H1 (cell line): ENCODE results near the gene TRAF3IP1. TPM values are rescaled to one million over a fixed set of nuclear protein-coding genes. Genes with fewer than 3 reads are reported as not detected.

Experiments used
- CTCF ChIA-PET: fragments of 300-600 bp; sonication (Branson Sonifier 250); formaldehyde crosslinking; loops from one replicate; lab custom pipeline; 2021; ENCODE audit not compliant: partially characterized antibody; lab: Charles Lee
- POLR2A ChIA-PET: fragments of 300-600 bp; sonication (Branson Sonifier 250); formaldehyde crosslinking; loops from one replicate; lab custom pipeline; 2021; ENCODE audit warnings: inconsistent platforms; ENCODE audit not compliant: partially characterized antibody; lab: Charles Lee
- DNase-seq, 2 experiments: peaks; one replicate each; pipeline versions ENCODE4 v3.0.0 to v3.0.0-alpha.2; 2010 to 2022; ENCODE audit warnings: low spot score in 2 of 2, low read depth in 1 of 2, mixed read lengths in 1 of 2
- FAIRE-seq: peaks from 2 replicates; lab custom pipeline; 2011; peaks lifted over from hg19 to GRCh38; lab: Jason Lieb, UNC
- H2AFZ ChIP-seq: 2 replicates; pipeline ENCODE4 v1.8.1; 2012; ENCODE audit warnings: low read length, inconsistent platforms
- H2AK5ac ChIP-seq: 2 replicates; pipeline ENCODE4 v1.6.1; 2013; ENCODE audit warnings: low read depth, low read length
- H2BK120ac ChIP-seq: replicated peaks from 2 replicates; pipeline ENCODE3; 2013; ENCODE audit warnings: low read depth, low read length, inconsistent platforms
- H2BK12ac ChIP-seq: 2 replicates; pipeline ENCODE4 v1.6.1; 2013; ENCODE audit warnings: low read depth, low read length
- H2BK15ac ChIP-seq: 2 replicates; pipeline ENCODE4 v1.6.1; 2013; ENCODE audit warnings: low read length
- H2BK20ac ChIP-seq: 2 replicates; pipeline ENCODE4 v1.6.1; 2013; ENCODE audit warnings: low read length
- H2BK5ac ChIP-seq: 2 replicates; pipeline ENCODE4 v1.6.1; 2013; ENCODE audit warnings: low read depth, low read length
- H3K14ac ChIP-seq: 2 replicates; pipeline ENCODE4 v1.6.1; 2013; ENCODE audit warnings: inconsistent platforms; ENCODE audit not compliant: insufficient read length
- H3K18ac ChIP-seq: 2 replicates; pipeline ENCODE4 v1.6.1; 2013; ENCODE audit warnings: low read length; ENCODE audit errors: extremely low read depth
- H3K23ac ChIP-seq: 2 replicates; pipeline ENCODE4 v1.6.1; 2013; ENCODE audit warnings: inconsistent platforms; ENCODE audit not compliant: insufficient read length
- H3K23me2 ChIP-seq: 2 replicates; pipeline ENCODE4 v1.6.1; 2013; ENCODE audit warnings: low read depth, low read length
- H3K27ac ChIP-seq: 2 replicates; pipeline ENCODE4 v1.6.1; 2011; ENCODE audit warnings: low read depth, low read length, inconsistent platforms
- H3K27me3 ChIP-seq, 4 experiments: replicated peaks in 1 of 4; 1 replicate in 1 of 4; 2 replicates in 3 of 4; pipeline versions ENCODE4 v1.6.1 to v1.8.1; 2011 to 2013; ENCODE audit warnings: low read length in 3 of 4, mild to moderate bottlenecking in 3 of 4, inconsistent platforms in 2 of 4, mixed read lengths in 2 of 4, moderate library complexity in 1 of 4; ENCODE audit not compliant: control insufficient read depth in 3 of 4, insufficient read depth in 3 of 4; ENCODE audit errors: extremely low read depth in 1 of 4
- H3K36me3 ChIP-seq, 4 experiments: 2 replicates each; pipeline versions ENCODE4 v1.6.1 to v1.8.1; 2011 to 2013; ENCODE audit warnings: mild to moderate bottlenecking in 4 of 4, low read length in 3 of 4, moderate library complexity in 2 of 4, control low read depth in 1 of 4, inconsistent platforms in 1 of 4; ENCODE audit not compliant: insufficient read depth in 4 of 4, control insufficient read depth in 2 of 4
- H3K4ac ChIP-seq: replicated peaks from 2 replicates; pipeline ENCODE3; 2013; ENCODE audit warnings: low read length, low read depth, mixed read lengths, inconsistent platforms; ENCODE audit not compliant: insufficient read length
- H3K4me1 ChIP-seq, 4 experiments: replicated peaks in 1 of 4; 1 replicate in 1 of 4; 2 replicates in 3 of 4; pipeline versions ENCODE4 v1.6.1 to v1.8.1; 2011 to 2013; ENCODE audit warnings: low read length in 3 of 4, inconsistent platforms in 2 of 4, mixed read lengths in 1 of 4; ENCODE audit not compliant: insufficient read depth in 4 of 4, control insufficient read depth in 3 of 4
- H3K4me2 ChIP-seq, 2 experiments: 2 replicates each; pipeline versions ENCODE4 v1.6.1 to v1.8.1; 2011 to 2013; ENCODE audit warnings: low read depth in 2 of 2, low read length in 2 of 2, control low read depth in 1 of 2, inconsistent platforms in 1 of 2, mild to moderate bottlenecking in 1 of 2; ENCODE audit not compliant: insufficient read depth in 1 of 2
- H3K4me3 ChIP-seq, 4 experiments: fragments of 200-600, 300-600 bp in 1 of 4; sonication (generic), shearing (Covaris generic), sonication (Bioruptor Twin) in 1 of 4; 2 replicates each; pipeline versions ENCODE4 v1.5.1 to v1.8.1; 2011 to 2016; ENCODE audit warnings: low read length in 4 of 4, low read depth in 3 of 4, control low read depth in 2 of 4, inconsistent platforms in 2 of 4, mild to moderate bottlenecking in 2 of 4, mixed read lengths in 1 of 4, moderate library complexity in 1 of 4; ENCODE audit not compliant: insufficient read depth in 2 of 4; ENCODE audit errors: extremely low read depth in 1 of 4
- H3K56ac ChIP-seq: replicated peaks from 2 replicates; pipeline ENCODE3; 2013; ENCODE audit warnings: low read depth, mild to moderate bottlenecking, mixed read lengths, low read length, inconsistent platforms; ENCODE audit not compliant: insufficient read length
- H3K79me1 ChIP-seq: 2 replicates; pipeline ENCODE4 v1.6.1; 2013; ENCODE audit warnings: low read depth, low read length, control low read depth
- H3K79me2 ChIP-seq, 2 experiments: 2 replicates each; pipeline versions ENCODE4 v1.6.1 to v1.8.1; 2012 to 2013; ENCODE audit warnings: low read length in 2 of 2, mild to moderate bottlenecking in 2 of 2, inconsistent platforms in 1 of 2; ENCODE audit not compliant: insufficient read depth in 2 of 2, control insufficient read depth in 1 of 2
- H3K9ac ChIP-seq, 4 experiments: replicated peaks in 1 of 4; 1 replicate in 1 of 4; 2 replicates in 3 of 4; pipeline versions ENCODE4 v1.6.1 to v1.8.1; 2011 to 2013; ENCODE audit warnings: low read depth in 3 of 4, low read length in 3 of 4, control low read depth in 2 of 4, mild to moderate bottlenecking in 2 of 4, moderate library complexity in 2 of 4, inconsistent platforms in 1 of 4; ENCODE audit errors: extremely low read depth in 1 of 4
- H3K9me3 ChIP-seq, 2 experiments: 2 replicates each; pipeline versions ENCODE4 v1.6.1 to v1.8.1; 2012 to 2013; ENCODE audit warnings: mild to moderate bottlenecking in 2 of 2, moderate library complexity in 2 of 2, control low read depth in 1 of 2, inconsistent platforms in 1 of 2, low read depth in 1 of 2, low read length in 1 of 2, mixed read lengths in 1 of 2; ENCODE audit not compliant: insufficient read depth in 2 of 2
- H4K20me1 ChIP-seq, 2 experiments: replicated peaks in 1 of 2; 2 replicates each; pipeline versions ENCODE3 to v1.8.1; 2011 to 2013; ENCODE audit warnings: inconsistent platforms in 2 of 2, low read length in 2 of 2, mild to moderate bottlenecking in 1 of 2; ENCODE audit not compliant: insufficient read depth in 2 of 2, control insufficient read depth in 1 of 2
- H4K5ac ChIP-seq: 2 replicates; pipeline ENCODE4 v1.6.1; 2013; ENCODE audit warnings: low read length, low read depth, mixed read lengths, inconsistent platforms; ENCODE audit not compliant: insufficient read length
- H4K8ac ChIP-seq: 2 replicates; pipeline ENCODE4 v1.8.0; 2013; ENCODE audit warnings: mild to moderate bottlenecking, moderate library complexity, low read length, inconsistent platforms; ENCODE audit not compliant: insufficient read depth; ENCODE audit errors: extremely low read depth
- H4K91ac ChIP-seq: replicated peaks from 2 replicates; pipeline ENCODE3; 2013; ENCODE audit warnings: low read length, mixed read lengths, inconsistent platforms; ENCODE audit not compliant: insufficient read length
- CHD2 ChIP-seq: IDR thresholded peaks from 2 replicates; pipeline ENCODE4 v1.6.1; 2012; ENCODE audit warnings: low read length, improper control_type of control experiment
- CTBP2 ChIP-seq: IDR thresholded peaks from 2 replicates; pipeline ENCODE4 v1.7.0; 2011; ENCODE audit warnings: borderline replicate concordance, mild to moderate bottlenecking, moderate library complexity, mixed read lengths, low read length; ENCODE audit not compliant: insufficient read depth, insufficient read length
- EGR1 ChIP-seq: IDR thresholded peaks from 2 replicates; pipeline ENCODE4 v1.6.1; 2011; ENCODE audit warnings: low read depth, low read length, borderline replicate concordance
- EZH2 ChIP-seq: fragments of 200-600 bp; sonication (generic); IDR thresholded peaks from 2 replicates; pipeline ENCODE4 v1.7.1; 2012; ENCODE audit warnings: low read depth, mild to moderate bottlenecking, moderate library complexity, low read length, inconsistent platforms; ENCODE audit not compliant: severe bottlenecking
- HDAC2 ChIP-seq, 2 experiments: fragments of 300-600 bp in 1 of 2; sonication (generic) in 1 of 2; IDR thresholded peaks; 2 replicates each; pipeline ENCODE4 v1.6.1; 2011 to 2012; ENCODE audit warnings: low read depth in 2 of 2, low read length in 2 of 2, mild to moderate bottlenecking in 2 of 2, moderate library complexity in 2 of 2, borderline replicate concordance in 1 of 2, inconsistent platforms in 1 of 2
- HDAC6 ChIP-seq: IDR thresholded peaks from one replicate; pipeline ENCODE4 v1.7.1; 2012; ENCODE audit warnings: low read depth, mild to moderate bottlenecking, inconsistent platforms, low read length, moderate library complexity
- NRF1 ChIP-seq: IDR thresholded peaks from 2 replicates; pipeline ENCODE4 v1.6.1; 2011; ENCODE audit warnings: mild to moderate bottlenecking, low read depth, low read length, improper control_type of control experiment
- PHF8 ChIP-seq: fragments of 200-600 bp; sonication (generic); conservative IDR thresholded peaks from 2 replicates; pipeline ENCODE4 v1.7.1; 2012; ENCODE audit warnings: low read depth, mild to moderate bottlenecking, inconsistent platforms, low read length, moderate library complexity
- RAD21 ChIP-seq, 2 experiments: IDR thresholded peaks in 1 of 2; conservative IDR thresholded peaks in 1 of 2; 2 replicates each; pipeline ENCODE4 v1.6.1; 2011; ENCODE audit warnings: low read depth in 2 of 2, low read length in 2 of 2, improper control_type of control experiment in 1 of 2, inconsistent platforms in 1 of 2, mild to moderate bottlenecking in 1 of 2, moderate library complexity in 1 of 2
- RBBP5 ChIP-seq: IDR thresholded peaks from 2 replicates; pipeline ENCODE4 v1.7.1; 2012; ENCODE audit warnings: low read depth, mild to moderate bottlenecking, inconsistent platforms, low read length, moderate library complexity, borderline replicate concordance
- RNF2 ChIP-seq: fragments of 200-900, 300-1000 bp; sonication (generic); IDR thresholded peaks from 2 replicates; pipeline ENCODE4 v1.7.1; 2016; ENCODE audit warnings: borderline replicate concordance, low read depth, mild to moderate bottlenecking, antibody characterized with exemption, low read length; ENCODE audit not compliant: poor library complexity, severe bottlenecking; ENCODE audit errors: missing control alignments
- YY1 ChIP-seq: IDR thresholded peaks from 2 replicates; pipeline ENCODE4 v1.6.1; 2011; ENCODE audit warnings: low read depth, mild to moderate bottlenecking, low read length
- ZNF274 ChIP-seq: IDR thresholded peaks from 2 replicates; pipeline ENCODE4 v1.7.0; 2012; ENCODE audit warnings: low read length, borderline replicate concordance; ENCODE audit errors: extremely low read depth
- WGBS, 2 experiments: shearing (Covaris generic) in 1 of 2; methylation state at CpG; one replicate each; pipeline versions ENCODE4 v1.1.6 to v1.1.7; 2013 to 2015; ENCODE audit warnings: low lambda C conversion rate in 2 of 2, mixed read lengths in 2 of 2, inconsistent platforms in 1 of 2, low coverage in 1 of 2, missing lambda C conversion rate in 1 of 2; ENCODE audit not compliant: insufficient replicate concordance in 2 of 2, insufficient coverage in 1 of 2, insufficient read length in 1 of 2; ENCODE audit errors: extremely low coverage in 1 of 2, missing lambda C conversion rate in 1 of 2; 5-methylcytosine and 5-hydroxymethylcytosine counted together
- polyA plus RNA-seq, 7 experiments: library from polyadenylated mRNA; depleted of rRNA in 3 of 7; stranded (reverse) in 5 of 7; unstranded in 2 of 7; fragments of >200 nt in 5 of 7; fragments of 200-250 nt in 2 of 7; gene quantifications; 1 replicate in 5 of 7; 2 replicates in 1 of 7; 4 replicates in 1 of 7; pipeline versions ENCODE4 v1.2.1 to v1.2.3, GENCODE V29; 2011 to 2013; ENCODE audit warnings: missing spikeins in 2 of 7, mixed read lengths in 2 of 7
- total RNA-seq: library from RNA; stranded (reverse); fragmentation: NEBNext Ultra II Directional; extraction: Animal tissue kit (Norgen Biotek cat#: 25700); gene quantifications from 2 replicates; pipeline ENCODE4 v1.2.1, GENCODE V29; 2021

The TRAF3IP1 gene
- total and polyA plus RNA-seq, 2 of the 8 experiments (the other 6 are each of a cell fraction or from before 2014, with no cell fraction given): 2.3 to 17.5 TPM

- Histone ChIP-seq H2BK12ac (no peak overlapping the region), H4K91ac (no peak overlapping the region), H4K20me1 (peaks cover 9 to 23% of the 10 kb centered on the region in 2 experiments), H3K79me1 (peaks cover 22% of the 10 kb centered on the region), H3K9me3 (no peaks in the 10 kb centered on the region), H3K79me2 (peaks cover 6 to 41% of the 10 kb centered on the region in 2 experiments), H2BK20ac (no peak overlapping the region), H3K4me1 (no peaks in the 10 kb centered on the region), H3K4me2 (no peak overlapping the region), H2BK120ac (no peak overlapping the region), H2BK15ac (no peak overlapping the region), H2AFZ (no peak overlapping the region), H3K36me3 (peaks cover 8 to 38% (median 27%) of the 10 kb centered on the region in 4 experiments; a peak in 7 of 8 replicates), H3K56ac (no peak overlapping the region), H3K18ac (no peak overlapping the region), H3K4me3 (no peak overlapping the region), H2AK5ac (no peak overlapping the region), H3K23me2 (no peaks in the 10 kb centered on the region), H3K14ac (no peak overlapping the region), H4K5ac (no peak overlapping the region), H3K27ac (no peak overlapping the region), H4K8ac (no peak overlapping the region), H3K9ac (no peak overlapping the region), H3K23ac (no peak overlapping the region), H3K27me3 (no peaks in the 10 kb centered on the region), H2BK5ac (no peak overlapping the region), H3K4ac (no peak overlapping the region)
- CTCF ChIA-PET: interaction anchor here (1.4 to 2.1 kb wide), 2 partner anchors 17 to 74 kb away, joined by 3 to 8 read pairs; no protein-coding TSS in a partner anchor
- FAIRE-seq (no peak), DNase-seq (no peak)
- POLR2A ChIA-PET: no interaction called here
- 91% methylated on average over 13 of the region's 13 CpGs; no CpG with 5 or more reads in 1 of the 2 experiments for WGBS, 2 experiments
- no peak for TF ChIP-seq NRF1
- no peak for TF ChIP-seq PHF8
- no peak for TF ChIP-seq CHD2
- TF ChIP-seq ZNF274: no peak
- no peak for TF ChIP-seq RBBP5
- no peak for TF ChIP-seq RNF2
- TF ChIP-seq HDAC6: no peak
- TF ChIP-seq EZH2: no peak
- no peak for TF ChIP-seq RAD21 (IDR thresholded peaks at IDR 0.05 in 1 of 2, conservative IDR thresholded peaks at IDR 0.05 in 1 of 2; ENCODE audit: low read depth in 2 of 2, low read length in 2 of 2)
- TF ChIP-seq CTBP2: no peak
- no peak for TF ChIP-seq HDAC2 (IDR thresholded peaks at IDR 0.05; ENCODE audit: borderline replicate concordance in 1 of 2, low read depth in 2 of 2, low read length in 2 of 2)
- no peak for TF ChIP-seq EGR1
- TF ChIP-seq YY1: no peak
Observed at GRCh38 chr2:238444242-238444641, 123.9 kb downstream of the TRAF3IP1 start.
